Keratinocyte (primary cell): ENCODE results near the gene CDH1.

Source experiments
- CTCF ChIP-seq, 3 experiments: IDR thresholded peaks in 1 of 3; conservative IDR thresholded peaks in 1 of 3; optimal IDR thresholded peaks in 1 of 3; 2 replicates in 2 of 3; 3 replicates in 1 of 3; pipeline versions ENCODE3 to v1.5.1; 2011; ENCODE audit warnings: low read length in 3 of 3, mild to moderate bottlenecking in 3 of 3, moderate library complexity in 2 of 3, control low read depth in 1 of 3, inconsistent platforms in 1 of 3; ENCODE audit not compliant: insufficient read depth in 2 of 3; ENCODE audit errors: extremely low read depth in 1 of 3
- EZH2 ChIP-seq: IDR thresholded peaks from one replicate; pipeline ENCODE4 v1.6.1; 2012; ENCODE audit warnings: inconsistent platforms, mild to moderate bottlenecking, low read length, moderate library complexity

- TF ChIP-seq CTCF (optimal IDR thresholded peaks at IDR 0.05 in 1 of 3, IDR thresholded peaks at IDR 0.05 in 1 of 3, conservative IDR thresholded peaks at IDR 0.05 in 1 of 3; ENCODE audit: extremely low read depth in 1 of 3, insufficient read depth in 2 of 3, low read length in 3 of 3) (peak in 2 of 3 experiments; percentile 11 to 44), EZH2 (no peak)
These were observed 106.6 kb downstream of the CDH1 start, which contains the start of gene TANGO6 for GRCh38 chr16:68843482-68844210.
